ENCODE measurements around the gene ISYNA1.

Gene ISYNA1

DNA sequence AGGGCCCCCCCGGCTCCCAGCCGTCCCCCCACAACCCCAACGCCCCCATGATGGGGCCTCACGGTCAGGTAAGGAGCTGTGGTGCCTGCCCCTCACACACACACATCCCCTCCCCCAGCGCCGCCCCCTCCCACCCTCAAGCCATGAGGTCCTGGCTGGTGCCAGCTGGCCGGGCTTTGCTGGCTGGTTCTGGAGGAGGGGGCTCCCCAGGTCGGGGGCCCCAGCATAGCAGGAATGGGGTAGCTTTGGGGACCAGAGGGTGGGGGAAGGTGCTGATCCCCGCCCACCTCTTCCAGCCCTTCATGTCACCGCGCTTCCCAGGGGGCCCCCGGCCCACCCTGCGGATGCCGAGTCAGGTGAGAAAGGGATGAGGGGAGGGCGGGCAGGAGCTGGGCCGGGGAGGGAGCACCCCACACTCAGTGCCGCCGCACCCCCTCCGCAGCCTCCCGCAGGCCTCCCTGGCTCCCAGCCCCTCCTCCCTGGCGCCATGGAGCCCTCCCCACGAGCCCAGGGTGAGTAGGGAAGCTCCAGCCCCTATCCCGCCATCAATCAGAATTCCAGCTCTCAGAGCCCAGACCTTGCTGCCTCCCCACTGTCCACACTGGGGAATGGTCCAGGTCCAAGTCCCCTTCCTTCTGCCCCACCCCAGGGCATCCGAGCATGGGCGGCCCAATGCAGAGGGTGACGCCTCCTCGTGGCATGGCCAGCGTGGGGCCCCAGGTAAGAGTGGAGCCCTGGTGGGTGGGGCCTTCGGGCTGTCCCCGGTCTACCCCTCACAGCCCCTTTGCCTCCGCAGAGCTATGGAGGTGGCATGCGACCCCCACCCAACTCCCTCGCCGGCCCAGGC, 6.4 kb downstream of the ISYNA1 start:
- no peak for DNase-seq (ENCODE audit: low spot score)

DNA sequence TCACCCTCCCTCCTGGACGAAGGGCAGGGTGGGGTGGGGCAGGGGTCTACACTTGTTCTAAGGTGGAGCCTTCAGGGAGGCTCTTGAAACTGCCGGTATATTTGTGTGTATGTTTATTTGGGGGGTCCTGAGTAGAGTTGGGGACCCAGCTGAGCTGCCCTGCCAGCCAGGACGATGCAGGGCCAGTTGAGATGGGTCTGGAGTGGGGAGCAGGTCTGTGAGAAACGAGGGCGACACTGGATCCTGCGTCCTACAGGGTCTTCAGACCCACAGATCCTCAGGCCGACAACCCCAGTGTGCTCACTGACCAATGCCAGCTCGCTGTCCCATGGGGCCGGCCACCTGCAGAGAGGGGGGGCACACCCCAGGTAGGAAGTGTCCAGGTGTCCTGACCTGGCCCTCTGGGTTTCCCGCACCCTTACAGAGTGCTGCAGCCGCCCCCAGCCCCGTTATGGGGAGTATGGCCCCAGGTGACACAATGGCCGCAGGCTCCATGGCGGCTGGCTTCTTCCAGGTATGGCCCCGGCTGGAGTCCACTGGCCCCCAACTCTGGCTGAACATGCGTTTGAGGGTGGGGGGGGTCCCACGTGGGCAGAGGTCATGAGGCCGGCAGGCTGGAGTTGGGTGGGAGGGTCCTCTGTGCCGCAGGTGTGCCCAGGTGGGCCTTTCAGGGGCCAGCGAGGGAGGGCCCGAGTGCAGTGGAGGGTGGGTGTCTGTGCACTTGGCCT, 7.4 kb downstream of the ISYNA1 start:
- no peak for DNase-seq (ENCODE audit: low spot score)

DNA sequence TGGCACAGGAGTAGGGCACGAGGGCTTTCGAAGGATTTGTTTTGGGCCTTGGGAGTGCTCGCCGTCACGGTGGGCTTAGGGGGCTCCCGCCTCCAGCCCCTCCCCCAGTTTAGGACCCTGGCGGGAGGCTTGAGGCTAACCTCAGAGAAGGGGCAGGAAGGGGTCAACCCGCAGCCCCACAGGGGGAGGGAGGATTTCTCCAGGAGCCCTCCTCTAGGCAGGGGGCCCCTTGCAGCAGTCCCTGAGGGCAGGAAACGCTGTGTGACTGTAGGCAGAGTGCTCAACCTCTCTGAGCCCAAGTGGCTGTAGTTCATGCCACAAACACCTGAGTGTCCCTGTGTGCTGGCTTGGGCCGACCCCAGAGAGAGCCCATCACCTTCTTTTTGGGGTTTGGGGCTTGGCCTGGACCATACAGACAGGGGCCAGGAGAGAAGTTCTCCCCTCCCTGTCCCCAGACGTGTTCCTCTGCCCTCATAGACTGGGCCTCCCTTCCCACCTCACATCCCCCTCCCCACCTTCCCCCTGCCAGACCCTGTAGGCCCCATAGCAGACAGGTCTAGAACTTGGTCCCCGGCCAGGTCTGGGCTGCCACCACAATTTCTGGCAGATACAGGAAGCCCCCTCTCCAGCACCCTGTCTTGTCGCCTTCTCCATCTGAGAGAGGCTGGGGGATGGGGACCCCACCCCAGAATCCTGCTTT, 8.1 kb downstream of the ISYNA1 start:
- no peak for DNase-seq (ENCODE audit: low spot score)

DNA sequence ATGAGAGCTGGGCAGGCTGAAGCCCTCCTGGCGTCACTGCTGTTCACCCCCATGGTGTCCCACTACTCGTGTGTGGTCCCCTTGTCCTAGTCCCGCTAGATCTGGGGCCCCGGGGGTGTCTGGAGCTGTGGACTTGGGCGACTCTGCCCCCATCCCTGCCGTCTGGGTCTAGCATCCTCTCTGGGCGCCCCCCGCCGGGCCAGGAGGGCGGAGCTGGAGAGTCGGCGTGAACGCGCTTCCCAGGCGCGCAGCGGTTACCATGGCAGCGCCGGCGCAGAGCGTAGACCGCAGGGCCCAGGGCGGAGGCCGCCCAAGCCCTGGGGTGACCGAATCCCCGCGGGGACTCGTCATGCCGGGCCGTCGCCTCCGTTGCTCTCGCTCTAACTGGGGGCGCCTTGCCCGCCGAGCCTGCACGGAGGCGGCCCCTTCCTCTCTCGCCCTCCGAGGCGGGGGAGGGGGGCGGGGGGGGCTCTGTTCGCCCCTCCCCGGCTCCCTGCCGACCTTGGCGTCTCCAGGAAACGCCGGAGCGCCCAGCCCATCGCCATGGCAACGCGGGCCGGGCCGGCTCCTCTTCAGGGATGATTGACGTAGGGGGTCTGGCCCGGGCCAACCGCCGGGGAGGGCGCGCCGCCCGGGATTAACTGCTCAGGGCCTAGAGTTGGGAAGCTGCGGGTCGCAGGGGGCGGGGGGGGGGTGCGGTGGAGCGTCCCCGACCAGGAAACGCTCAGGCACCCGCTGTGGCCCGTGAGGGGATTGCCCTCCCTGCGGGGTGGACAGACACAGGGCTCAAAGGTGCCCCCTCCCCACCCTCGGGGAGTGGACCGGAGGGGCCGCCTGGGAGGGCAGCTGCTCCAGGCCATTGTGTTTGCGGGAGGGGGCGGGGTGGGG, 8.9 kb downstream of the ISYNA1 start:
- no peak for DNase-seq (ENCODE audit: low spot score)

DNA sequence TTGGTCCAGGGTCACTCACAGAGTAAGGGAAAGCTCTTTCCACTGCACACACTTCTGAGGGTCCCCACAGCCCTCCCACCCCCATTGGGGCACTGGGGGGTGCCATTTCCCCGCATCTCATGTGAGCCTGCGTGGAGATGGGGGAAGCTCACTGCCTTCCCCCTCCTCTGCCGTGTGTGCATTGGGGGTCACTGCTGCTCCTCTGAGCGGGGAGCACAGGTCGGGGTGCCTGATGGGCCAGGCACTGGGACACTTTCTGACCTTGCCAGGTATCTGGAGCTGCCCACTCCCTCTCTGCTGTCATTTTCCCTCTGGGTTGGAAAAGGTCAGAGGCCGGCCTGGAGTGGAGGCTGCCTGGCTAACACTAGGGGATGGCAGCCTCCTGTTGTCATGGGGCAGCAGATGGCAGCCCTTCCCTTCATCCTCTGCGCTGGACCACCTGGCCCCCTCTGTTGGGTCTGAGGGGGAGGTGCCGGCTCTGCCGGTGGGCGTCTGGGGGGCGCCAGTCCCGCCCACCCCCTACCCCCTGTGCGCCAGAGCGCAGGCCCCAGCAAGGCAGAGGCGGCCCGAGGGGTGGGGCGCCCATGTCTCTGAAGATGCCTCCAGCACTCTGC, 9.7 kb downstream of the ISYNA1 start:
- DNase-seq (ENCODE audit: low spot score): no peak

DNA sequence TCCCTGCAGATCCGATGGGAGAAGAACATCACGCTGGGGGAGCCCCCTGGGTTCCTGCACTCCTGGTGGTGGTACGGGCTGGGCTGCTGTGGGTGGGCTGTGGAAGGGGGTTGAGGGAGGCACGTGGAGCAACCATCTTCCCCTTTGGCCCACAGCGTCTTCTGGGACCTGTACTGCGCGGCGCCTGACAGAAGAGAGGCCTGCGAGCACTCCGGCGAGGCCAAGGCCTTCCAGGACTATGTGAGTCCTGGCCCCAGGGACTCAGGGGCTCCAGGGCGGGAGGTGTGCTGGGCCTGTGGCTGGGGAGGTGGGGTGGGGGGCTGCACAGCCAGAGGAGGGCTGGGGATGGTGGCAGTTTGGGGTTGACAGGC, 10.2 kb downstream of the ISYNA1 start:
- DNase-seq (ENCODE audit: low spot score): no peak

DNA sequence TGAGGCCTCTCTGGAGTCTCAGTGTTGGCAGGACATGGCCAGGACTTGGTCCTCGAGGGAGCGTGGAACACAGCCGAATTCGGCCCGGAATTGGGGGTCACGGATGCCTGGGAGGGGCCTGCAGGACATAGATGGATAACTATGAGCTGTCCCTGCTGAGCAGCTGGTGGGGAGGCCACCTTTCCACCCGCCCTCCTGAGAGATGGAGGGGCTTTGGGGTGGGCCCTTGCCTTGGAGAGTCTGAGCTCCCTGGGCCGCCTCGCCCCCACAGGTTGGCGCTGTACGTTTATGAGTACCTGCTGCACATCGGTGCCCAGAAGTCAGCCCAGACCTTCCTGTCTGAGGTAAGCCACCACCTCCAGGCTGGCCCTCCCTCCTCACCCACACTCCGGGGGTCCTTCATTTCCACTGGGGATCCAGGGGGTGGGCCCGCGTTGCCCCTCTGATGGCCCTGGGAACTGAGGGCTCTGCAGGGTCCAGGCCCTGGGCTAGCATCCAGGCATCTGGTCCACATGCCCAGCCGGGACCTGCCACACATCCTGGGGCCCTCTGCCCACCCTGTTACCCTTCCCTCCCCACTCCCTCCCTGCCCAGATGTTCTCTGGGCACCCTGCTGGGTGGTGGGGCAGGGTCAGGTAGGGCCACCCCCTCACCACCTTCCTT, 10.7 kb downstream of the ISYNA1 start:
- no peak for DNase-seq (ENCODE audit: low spot score)

DNA sequence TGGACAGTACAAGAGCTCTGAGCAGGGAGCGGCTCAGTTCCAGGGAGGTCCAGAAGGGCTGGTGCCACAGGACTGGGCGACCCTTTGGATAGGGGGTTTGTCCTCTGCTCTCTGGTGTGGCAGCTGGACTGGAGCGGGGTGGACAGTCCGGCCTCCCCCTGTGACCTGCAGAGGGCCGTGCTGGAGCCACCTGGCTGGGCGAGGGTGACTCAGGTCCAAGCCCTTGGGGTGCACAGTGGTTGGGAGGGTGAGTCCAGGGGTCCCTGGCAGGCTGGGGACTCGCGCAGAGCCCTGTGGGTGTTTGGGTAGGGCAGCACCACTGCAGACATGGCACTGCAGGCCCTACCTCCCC, 11.5 kb downstream of the ISYNA1 start:
- no peak for DNase-seq (ENCODE audit: low spot score)

DNA sequence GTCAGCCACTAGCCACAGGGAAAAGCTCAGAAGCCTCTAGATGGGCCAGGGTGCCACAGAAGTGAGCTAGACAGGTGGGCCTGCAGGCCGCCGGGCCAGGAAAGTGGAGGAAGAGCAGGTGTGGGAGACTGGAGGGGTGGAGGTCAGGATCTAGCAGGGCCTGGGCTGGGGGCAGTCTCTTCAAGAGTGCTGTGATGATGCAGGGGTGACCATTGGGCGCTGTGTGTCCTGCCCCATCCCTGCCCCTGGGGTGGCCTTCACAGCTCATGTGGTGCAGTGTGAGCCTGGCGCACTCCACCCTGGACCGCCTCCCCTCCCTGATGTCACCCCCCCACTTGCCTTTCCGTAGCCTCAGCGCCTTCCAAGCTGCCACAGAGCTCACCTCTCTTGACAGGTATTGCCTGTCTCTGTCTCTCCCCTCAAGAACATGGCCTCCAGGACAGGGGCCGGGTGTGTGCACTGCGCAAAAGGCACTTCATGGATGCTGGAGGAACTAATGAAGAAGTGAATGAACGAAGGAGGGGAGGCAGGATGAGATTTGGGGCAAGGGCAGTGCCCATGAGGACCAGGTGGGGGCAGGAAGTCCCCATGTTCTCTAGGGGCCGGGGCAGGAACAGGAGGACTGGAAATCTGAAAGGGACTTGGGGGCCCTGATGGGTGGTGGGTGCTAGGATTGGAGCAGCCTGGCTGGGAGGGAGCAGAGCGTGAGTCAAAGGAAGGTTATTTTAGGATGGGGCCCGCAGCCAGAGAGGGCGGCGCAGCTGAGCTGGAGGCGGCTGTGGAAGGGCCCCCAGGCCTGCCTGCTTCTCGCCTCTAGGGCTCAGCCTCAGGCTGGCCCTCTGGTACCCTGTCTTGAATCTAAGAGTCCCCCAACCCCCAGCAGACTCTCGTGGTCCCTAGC, 12.2 kb downstream of the ISYNA1 start:
- no peak for DNase-seq (ENCODE audit: low spot score)

DNA sequence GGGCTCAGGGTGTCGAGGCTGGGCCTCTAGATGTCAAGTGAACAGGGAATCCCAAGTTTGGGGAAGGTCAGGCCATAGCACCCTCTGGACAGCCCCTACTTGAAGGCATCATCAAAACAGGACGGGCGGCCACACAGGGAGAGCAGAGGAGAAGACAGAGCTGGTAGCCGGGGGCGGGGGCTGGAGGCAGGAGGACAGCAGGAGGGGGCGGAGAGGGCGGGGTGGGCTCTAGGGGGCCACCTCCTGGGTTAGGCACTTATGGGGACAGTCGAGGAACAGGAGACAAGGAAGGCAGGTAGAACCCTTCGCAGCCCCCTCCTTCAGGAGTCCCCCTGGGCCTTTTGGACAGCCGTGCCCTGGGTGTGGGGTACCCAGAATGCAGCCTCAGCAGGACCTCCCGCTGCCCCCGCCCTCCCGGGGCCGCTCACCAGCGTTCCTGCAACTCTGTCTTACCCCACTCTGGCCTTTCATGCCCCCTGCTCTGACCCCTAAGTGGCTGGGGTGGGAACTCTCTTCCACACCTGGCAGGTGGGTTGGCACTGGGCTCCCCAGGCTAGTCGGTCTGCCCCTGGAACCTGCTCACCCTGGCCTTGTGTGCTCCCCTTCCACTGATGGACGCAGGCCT, 12.9 kb downstream of the ISYNA1 start:
- DNase-seq (ENCODE audit: low spot score): no peak

DNA sequence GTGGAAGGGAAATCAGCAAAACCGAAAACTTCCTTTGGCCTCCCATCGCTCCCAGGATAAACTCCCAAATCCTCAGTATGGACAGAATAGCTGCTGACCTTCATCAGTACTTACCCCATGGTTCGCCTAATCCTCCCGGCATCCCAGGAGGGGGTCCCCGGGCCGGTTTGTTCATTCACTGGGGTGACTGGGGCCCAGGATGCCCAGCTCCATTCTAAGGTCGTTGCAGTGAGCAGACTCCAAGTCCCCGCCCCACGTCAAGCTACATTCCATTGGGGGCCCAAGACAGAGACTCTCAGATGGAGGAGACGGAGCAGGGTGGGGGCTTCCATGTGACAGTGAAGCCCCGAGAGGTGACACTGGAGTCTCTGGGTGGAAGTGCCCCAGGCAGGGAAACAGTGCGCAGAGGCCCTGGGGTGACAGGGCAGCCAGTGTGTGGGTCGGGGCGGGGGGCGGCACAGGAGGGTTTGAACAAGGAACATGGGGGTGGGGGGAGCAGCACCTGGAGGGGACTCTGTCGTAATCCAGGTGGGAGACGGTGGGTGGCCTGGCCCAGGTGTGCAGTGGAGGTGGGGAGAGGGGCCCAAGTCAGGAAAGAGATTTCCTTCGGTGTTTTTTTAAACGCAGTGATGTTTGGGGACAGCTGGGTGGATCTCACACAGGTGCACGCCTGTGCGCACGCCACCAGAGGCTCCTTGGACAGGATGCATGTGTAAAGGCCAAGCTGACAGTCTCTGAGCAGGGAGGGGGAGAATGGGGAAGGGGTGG, 13.6 kb downstream of the ISYNA1 start:
- DNase-seq (ENCODE audit: low spot score): no peak

DNA sequence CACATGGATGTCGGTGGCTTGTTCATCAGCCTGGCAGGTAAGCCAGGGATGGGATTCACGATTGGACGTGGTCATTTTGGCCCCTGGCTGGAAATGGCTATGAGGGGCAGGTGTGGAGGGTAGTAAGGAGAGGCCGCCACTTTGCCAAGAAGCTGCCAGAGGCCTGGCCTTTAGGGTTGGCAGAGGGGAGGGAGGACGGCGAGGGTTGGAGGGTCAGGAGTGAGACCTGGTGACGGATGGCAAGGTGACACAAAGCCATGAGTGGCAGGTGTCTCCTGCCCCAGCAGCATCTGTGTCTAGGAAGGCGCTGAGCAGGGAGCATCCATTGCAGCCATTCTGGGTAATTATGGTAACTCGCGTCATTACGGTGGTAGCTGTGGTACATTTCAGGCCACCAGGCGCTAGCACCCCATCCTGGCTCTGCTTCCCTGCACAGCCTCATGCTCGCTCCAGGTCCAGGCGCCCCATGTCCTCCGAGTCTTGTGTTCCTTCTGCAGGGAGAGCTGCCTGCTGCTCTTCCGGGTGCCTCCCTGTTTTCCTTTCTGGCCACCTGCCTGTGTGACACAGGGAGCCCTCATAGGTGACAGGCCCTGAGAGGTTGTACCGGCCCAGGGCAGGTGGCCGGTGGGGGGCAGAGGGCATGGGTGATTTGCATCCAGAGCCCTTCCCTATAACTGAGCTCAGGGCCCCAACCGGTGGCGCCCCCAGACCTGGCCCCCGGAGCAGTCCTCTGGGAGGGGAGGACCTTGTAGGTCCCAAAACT, 14.5 kb downstream of the ISYNA1 start:
- no peak for DNase-seq (ENCODE audit: low spot score)

DNA sequence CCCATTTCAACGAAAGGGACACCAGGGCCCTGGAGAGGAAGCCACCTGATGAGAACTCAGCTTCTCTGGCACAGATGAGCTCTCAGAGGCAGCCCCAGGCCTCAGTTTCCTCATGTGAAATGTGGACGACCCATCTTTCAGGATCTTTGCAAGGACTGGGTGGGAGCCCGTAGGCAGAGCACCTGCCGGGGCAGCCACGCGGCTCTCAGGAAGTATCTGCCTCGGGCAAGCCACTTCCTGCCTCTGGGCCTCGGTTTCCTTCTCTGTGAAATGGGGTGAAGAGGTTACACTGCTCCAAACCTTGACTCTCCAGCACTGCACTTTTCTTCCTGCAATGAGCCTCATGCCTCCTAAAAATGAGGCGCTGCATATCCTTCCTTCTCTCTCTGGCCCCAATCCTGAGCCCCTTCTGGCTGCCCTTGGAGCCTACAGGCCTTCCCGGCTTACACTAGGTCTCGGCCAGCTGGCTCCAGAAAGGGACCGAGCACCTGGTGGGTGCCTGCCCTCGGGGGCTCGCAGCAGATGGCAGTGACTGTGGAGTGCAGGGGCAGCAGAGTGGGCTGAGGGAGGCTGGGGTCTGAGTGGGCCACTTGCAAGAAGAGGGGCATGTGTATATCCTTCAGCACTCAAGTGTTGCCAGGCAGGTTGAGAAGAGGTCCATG, 15.3 kb downstream of the ISYNA1 start:
- DNase-seq (ENCODE audit: low spot score): no peak

DNA sequence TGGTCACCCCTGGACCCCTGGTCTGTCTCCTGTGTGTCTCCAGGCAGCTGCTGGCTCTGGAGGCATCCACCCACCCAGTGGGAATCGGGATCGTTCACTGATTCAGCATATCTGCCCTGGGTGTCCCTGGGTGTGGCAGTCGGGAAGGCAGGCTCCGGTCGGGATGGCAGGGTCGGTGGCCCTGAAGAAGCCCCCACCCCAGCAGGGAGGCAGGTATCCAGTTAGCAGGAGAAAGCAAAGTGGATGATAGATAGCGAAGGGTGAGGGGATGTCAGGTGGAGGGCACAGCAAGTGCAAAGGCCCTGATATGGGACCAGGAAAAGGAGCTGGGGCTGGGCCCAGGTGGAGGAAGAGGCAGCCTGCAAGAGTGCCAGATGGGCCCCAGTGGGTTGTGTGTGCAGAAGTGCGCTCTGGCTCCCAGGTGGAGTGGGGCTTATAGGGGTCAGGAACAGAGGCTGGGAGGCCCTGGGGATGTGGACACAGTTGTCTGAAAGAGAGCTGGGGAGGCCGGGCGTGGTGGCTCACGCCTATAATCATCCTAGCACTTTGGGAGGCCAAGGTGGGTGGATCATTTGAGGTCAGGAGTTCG, 16.5 kb downstream of the ISYNA1 start:
- DNase-seq (ENCODE audit: low spot score): no peak

DNA sequence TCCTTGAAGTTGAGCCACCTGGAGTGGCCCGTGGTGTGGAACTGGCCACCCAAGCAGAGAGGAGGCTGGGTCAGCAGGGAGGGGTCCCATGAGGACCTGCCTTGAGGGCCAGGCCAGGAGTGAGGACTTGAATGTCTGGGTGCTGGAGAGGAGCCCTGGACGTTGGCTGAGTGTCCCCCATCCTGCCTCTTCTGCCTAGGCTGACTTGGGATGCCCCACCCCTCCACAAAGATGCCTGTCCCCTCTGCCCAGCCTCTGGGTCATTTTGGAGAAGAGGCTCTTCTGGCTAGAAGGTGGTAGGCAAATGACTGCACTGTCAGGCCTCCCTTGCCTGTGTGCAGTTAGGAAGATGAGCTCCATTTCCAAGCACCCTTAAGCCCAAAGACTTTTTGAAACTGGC, 17.0 kb downstream of the ISYNA1 start:
- DNase-seq (ENCODE audit: low spot score): no peak

DNA sequence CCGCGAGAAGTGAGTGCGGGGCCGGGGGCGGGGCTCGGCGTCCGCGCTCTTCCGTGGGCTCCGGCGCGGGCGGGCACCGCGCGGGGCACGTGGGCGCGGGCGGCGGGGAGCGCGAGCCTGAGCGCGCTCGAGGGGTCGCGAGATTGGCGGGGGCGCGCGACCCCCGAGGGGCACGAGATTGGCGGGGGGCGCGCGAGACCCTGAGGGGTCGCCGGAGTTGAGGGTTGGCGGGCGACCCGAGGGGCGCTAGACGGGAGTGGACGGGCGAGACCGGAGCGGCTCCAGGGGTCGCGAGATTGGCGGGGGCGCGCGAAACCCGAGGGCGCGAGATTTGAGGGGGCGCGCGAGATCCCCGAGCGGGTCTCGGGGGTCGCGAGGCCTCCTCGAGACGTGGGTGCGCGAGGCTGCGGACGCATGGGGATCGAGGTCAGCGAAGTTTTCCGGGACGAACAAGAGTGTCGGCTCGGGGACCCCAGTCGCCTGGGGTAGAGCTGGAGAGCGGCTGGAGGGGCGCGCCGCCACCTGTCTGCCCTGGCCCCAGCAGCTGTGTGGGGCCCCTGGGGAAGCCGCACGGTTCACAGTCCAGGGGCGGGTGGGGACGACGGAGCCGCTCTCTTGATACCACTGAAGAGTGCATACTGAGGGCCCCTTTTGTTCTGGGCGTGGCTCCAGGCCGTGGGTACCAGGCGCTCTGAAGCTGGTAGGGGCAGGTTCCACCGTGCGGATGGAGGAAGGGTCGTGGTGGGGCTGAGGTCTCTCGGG, 18.1 kb downstream of the ISYNA1 start:
- peak; percentile 49 for DNase-seq (ENCODE audit: low spot score)

Data from SW480 (cell line).